ENCODE results near the gene SSC5D. TPM values are rescaled to one million over a fixed set of nuclear protein-coding genes. Genes with fewer than 3 reads are reported as not detected.
A peak's percentile ranks its signal among the peaks of the same experiment; 100 is the strongest.

The SSC5D gene
- total RNA-seq, 1 donor from 2014 or later: 0.20 TPM

DNA sequence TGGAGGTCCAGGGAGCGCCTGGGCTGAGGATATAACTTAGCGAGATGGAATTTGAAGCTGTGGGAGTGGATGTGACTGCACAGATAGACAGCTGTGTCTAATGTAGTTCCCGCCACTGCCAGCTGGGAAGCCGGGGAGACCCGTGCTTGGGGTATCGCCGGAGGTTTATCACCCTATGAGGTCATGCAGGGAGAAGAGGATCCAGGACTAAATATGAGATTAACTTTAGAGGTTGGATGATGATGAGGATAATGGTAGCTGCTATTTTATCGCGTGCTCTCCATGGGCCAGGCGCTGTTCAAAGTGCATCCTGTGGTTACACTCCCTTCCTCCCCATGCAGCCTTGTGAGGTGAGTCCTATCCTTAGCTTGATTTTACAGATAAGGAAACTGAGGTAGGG, 19.9 kb downstream of the SSC5D start:
- intact Hi-C loops (cut with micrococcal nuclease): loop anchor here (10.0 kb wide), 1 partner anchor 853 kb away; no protein-coding TSS in a partner anchor
- peaks cover 10% of the 10 kb centered on the region for H3K27me3 Mint-ChIP-seq
- H3K9me3 Mint-ChIP-seq: no peaks in the 10 kb centered on the region
- H3K4me3 Mint-ChIP-seq: no peak overlapping the region
- ATAC-seq (ENCODE audit: low read depth) (no peak), DNase-seq (no peak)
- TF ChIP-seq, protein P1, sequence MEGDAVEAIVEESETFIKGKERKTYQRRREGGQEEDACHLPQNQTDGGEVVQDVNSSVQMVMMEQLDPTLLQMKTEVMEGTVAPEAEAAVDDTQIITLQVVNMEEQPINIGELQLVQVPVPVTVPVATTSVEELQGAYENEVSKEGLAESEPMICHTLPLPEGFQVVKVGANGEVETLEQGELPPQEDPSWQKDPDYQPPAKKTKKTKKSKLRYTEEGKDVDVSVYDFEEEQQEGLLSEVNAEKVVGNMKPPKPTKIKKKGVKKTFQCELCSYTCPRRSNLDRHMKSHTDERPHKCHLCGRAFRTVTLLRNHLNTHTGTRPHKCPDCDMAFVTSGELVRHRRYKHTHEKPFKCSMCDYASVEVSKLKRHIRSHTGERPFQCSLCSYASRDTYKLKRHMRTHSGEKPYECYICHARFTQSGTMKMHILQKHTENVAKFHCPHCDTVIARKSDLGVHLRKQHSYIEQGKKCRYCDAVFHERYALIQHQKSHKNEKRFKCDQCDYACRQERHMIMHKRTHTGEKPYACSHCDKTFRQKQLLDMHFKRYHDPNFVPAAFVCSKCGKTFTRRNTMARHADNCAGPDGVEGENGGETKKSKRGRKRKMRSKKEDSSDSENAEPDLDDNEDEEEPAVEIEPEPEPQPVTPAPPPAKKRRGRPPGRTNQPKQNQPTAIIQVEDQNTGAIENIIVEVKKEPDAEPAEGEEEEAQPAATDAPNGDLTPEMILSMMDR (IDR thresholded peaks at IDR 0.05): no peak
- no peak overlapping the region for H3K27ac Mint-ChIP-seq
- H3K4me1 Mint-ChIP-seq: peaks cover 10% of the 10 kb centered on the region
- CTCF ChIA-PET: interaction anchor here (1.2 to 1.6 kb wide), 2 partner anchors 41 to 367 kb away, joined by 5 to 6 read pairs; no protein-coding TSS in a partner anchor
- H3K36me3 Mint-ChIP-seq (ENCODE audit: low read depth): no peaks in the 10 kb centered on the region
- POLR2A ChIA-PET: no interaction called here

DNA sequence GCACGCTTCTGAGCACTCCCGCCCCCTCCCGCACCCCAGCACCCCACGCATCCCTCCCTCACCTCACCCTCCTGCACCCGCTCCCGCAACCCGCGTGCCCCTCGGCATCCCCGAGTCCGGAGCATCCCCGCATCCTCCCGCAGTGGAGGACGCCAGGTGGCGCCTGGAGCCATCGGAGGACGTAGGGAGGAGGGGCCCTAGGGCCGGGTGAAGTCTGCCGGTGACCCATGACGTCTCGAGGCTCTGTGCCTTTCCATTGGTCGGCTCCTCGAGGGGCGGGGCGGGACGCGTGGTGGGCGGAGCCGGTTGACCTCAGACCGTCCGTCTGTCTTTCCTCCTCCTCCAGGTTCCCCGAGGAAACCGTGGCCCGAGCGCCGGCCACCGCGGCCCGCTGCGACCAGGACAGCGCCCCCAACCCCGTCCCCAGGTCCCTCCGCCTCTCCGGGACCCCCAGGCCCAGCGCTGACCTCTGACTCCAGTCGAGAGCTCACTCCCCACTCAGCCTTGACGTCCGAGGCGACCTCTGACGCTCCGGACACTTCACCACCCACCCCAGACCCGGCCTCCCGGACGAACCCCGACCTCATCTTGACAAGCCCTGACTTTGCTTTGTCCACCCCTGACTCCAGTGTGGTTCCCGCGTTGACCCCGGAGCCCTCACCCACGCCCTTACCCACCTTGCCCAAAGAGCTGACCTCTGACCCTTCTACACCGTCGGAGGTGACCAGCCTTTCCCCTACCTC, 28.8 kb downstream of the SSC5D start:
- H3K4me1 Mint-ChIP-seq: peaks cover 3% of the 10 kb centered on the region
- H3K9me3 Mint-ChIP-seq: no peaks in the 10 kb centered on the region
- ATAC-seq (ENCODE audit: low read depth): peak; percentile 100
- peak overlapping the region; percentile 87 for H3K27ac Mint-ChIP-seq
- DNase-seq: peak; percentile 92
- CTCF ChIA-PET: interaction anchor here (0.6 to 1.9 kb wide), 5 partner anchors 13 to 115 kb away, joined by 3 to 27 read pairs (median 7); no protein-coding TSS in a partner anchor
- intact Hi-C loops (cut with micrococcal nuclease): loop anchor here (1.0 to 10.0 kb wide), 6 partner anchors 70 to 548 kb away; partner anchors contain the start of gene FIZ1
- H3K27me3 Mint-ChIP-seq: peaks cover 10% of the 10 kb centered on the region
- POLR2A ChIA-PET: interaction anchor here (0.6 to 1.5 kb wide), 6 partner anchors 82 to 118 kb away, joined by 4 to 14 read pairs (median 7); partner anchors contain the start of genes FIZ1, ZNF524, ZNF784 and ZNF865
- H3K4me3 Mint-ChIP-seq: peak overlapping the region; percentile 76
- no peaks in the 10 kb centered on the region for H3K36me3 Mint-ChIP-seq (ENCODE audit: low read depth)
- TF ChIP-seq, protein P1 (IDR thresholded peaks at IDR 0.05): no peak

DNA sequence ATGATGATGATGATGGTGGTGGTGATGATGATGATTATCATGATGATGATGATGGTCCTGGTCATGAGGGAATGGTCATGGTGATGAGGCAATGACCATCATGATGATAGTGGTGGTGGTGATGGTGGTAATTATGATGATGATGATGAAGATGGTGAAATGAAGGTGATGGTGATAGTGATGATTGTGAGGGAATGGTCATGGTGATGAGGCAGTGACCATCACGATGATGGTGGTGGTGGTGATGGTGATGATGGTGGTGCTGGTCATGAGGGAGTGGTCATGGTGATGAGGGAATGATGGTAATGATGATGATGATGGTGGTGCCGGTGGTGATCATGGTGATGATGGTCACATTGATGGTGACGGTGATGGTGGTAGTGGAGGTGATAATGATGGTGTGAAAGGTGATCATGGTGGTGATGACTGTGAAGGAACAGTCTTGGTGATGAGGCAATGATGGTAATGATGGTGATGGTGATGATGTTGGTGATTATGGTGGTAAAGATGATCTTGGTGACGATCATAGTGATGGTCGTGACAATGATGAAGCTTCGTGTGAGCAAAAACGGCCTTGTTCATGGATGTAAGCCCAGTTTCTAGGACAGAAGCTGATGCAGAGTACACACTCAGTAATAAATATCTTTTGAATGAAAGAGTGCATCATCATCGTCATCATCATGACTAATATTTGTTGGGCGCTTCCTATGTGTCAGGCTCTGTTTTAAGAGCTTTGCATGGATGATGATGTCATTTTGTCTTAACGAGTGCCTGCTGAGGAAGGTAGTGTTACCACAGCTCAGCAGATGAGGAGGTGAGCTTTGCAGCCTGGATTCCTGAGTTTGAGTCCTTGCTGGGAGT, 31.4 kb downstream of the SSC5D start:
- DNase-seq: no peak
- intact Hi-C loops (cut with micrococcal nuclease): loop anchor here (10.0 kb wide), 1 partner anchor 545 kb away; no protein-coding TSS in a partner anchor
- TF ChIP-seq, protein P1 (IDR thresholded peaks at IDR 0.05): no peak
- CTCF ChIA-PET: interaction anchor here (0.7 to 1.2 kb wide), 3 partner anchors 87 to 117 kb away, joined by 3 to 7 read pairs (median 3); no protein-coding TSS in a partner anchor
- ATAC-seq (ENCODE audit: low read depth): no peak
- Mint-ChIP-seq H3K9me3 (no peaks in the 10 kb centered on the region), H3K4me3 (no peak overlapping the region), H3K4me1 (peaks cover 3% of the 10 kb centered on the region), H3K27ac (no peak overlapping the region), H3K27me3 (peaks cover 1% of the 10 kb centered on the region), H3K36me3 (ENCODE audit: low read depth) (no peaks in the 10 kb centered on the region)
- POLR2A ChIA-PET: interaction anchor here (0.5 to 0.6 kb wide), 2 partner anchors 63 to 112 kb away, joined by 4 to 5 read pairs; no protein-coding TSS in a partner anchor

DNA sequence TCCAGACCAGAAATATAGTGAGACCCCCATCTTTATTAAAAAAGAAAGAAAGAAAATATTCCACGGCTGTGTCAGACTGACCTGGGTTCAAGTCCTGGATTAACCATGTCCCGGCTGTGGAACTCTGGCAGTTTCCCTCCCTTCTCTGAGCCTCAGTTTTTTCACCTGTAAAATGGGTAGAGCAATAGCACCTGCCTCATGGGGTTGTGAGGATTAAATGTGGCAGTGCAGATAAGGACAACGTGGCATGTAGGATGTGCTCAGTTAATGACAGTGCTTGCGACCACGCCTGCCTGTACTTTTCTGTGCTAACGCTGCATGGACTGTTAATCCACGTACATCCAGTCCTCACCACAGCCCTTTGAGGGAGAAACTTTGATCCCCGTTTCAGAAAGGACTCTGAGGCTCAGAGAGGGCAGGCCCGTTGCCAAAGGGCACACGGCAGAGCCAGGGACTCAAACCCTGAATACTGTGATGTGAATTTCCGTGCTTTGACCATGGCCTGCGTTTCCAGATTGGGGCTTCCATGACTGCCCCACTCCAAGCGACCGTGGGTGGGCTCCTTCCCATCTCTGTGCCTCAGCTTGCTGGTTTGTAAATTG, 32.6 kb downstream of the SSC5D start:
- H3K27ac Mint-ChIP-seq: no peak overlapping the region
- peaks cover 3% of the 10 kb centered on the region for H3K4me1 Mint-ChIP-seq
- TF ChIP-seq, protein P1 (IDR thresholded peaks at IDR 0.05): no peak
- POLR2A ChIA-PET: no interaction called here
- ATAC-seq (ENCODE audit: low read depth) (no peak), DNase-seq (no peak)
- CTCF ChIA-PET: interaction anchor here (0.9 to 1.2 kb wide), 2 partner anchors 86 to 111 kb away, joined by 3 to 7 read pairs; no protein-coding TSS in a partner anchor
- H3K4me3 Mint-ChIP-seq: no peak overlapping the region
- no peaks in the 10 kb centered on the region for H3K36me3 Mint-ChIP-seq (ENCODE audit: low read depth)
- H3K27me3 Mint-ChIP-seq: no peaks in the 10 kb centered on the region
- intact Hi-C loops (cut with micrococcal nuclease): no loop called here
- no peaks in the 10 kb centered on the region for H3K9me3 Mint-ChIP-seq
